ENCODE results near the gene STAT1.
A peak's percentile ranks its signal among the peaks of the same experiment; 100 is the strongest.

Gene STAT1

DNA sequence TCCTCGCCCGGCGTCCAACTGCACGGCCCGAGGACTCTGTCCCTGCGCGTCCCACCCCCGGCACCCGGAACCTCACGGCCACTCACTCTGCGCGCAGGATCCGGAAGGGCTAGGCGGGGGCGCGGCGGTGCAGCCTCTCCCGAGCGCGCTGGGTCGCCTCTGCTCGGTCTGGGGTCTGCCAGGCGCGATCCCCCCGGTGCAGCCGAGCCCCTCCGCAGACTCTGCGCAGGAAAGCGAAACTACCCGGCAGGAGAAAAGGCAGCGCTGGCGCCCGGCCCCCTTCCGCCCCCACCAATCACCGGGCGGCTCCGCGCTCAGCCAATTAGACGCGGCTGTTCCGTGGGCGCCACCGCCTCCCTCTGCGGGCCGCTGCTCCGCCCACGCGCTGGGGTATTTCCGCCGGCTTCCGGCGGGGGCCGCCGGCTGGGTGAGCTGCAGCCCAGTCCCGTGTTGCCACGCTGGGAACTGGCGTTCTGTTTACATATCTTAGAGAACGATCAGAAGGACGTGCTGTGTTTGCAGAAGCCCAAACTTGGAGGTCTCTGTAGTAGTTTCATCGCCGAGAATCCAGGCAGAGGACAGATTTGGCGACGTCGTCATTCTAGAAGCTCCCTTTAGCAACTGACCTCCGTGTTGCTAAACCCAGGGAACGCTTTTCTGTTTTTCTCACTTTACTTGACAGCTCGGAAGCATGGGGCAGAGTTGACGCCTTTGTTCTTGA is at the start of gene STAT1:
STAT1 (minus strand) TSS at position 240 of the 721 bp plus-strand sequence. CDS start 4,168 bp downstream, outside the sequence.
- DNase-seq, result peak; percentile 7

DNA sequence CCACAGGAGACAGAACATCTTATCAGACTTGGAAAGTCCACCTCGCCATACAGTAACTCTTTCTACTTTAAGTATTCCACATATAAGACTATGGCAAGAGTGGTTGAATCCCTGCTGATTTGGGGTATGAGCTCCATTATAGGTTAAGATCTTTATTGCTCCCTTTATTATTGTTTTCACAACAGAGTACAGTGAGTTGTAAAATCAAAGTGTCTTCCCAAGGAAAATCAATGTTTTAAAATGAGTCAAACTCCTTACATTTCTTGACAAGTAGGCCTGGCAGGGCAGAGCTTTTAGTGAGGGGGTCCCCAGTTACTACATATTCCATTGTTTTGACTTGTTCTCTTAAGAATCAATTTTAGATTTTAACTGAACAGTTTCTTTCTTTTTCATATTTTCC is 49.6 kb upstream of the STAT1 start:
- no peak for DNase-seq

DNA sequence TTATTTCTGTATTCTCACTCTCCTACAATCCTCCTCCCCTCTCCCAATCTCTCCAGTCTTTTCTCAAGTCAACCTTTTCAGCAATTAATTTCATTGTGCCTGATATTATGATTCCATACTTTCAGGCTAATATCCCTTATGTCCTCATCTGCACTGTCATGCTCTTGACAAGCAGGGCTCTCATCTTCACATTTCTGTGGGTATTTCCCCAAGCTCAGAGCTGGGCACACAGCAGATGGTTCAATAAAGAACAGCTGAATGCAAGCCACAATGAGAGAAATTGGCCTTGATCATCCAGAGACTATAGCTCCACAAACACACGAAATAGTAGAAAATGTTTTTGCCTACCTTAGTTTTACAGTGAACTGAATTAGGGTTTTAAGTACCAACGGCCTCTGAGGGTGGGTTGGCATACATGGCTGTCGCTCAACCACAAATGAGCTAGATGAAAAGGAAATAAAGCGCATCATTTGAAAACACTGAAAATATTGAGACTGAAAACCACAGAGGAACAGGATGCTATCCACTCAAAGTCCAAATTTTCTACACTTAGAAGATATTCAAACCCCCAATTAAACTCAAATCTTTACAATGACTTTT is 47.5 kb upstream of the STAT1 start:
- DNase-seq, result no peak

DNA sequence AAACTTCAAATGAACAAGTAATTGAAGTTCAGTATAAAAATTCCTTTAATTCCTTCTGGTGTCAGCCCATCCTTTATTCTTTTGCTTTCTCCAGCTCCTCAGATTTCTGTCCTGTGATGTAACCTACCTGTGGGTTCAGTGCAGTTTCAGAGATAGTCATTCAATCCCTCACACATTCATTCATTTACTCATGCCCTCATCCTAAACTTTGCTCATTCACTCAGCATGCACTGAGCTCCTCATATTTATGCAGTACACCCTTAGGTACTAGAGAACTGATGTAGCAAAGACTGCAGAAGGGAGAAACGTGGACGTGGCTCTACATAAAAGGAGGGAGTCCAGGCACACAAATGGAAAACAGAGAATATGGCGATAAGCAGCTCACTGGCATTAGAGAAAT is 45.3 kb upstream of the STAT1 start:
- no peak for DNase-seq

DNA sequence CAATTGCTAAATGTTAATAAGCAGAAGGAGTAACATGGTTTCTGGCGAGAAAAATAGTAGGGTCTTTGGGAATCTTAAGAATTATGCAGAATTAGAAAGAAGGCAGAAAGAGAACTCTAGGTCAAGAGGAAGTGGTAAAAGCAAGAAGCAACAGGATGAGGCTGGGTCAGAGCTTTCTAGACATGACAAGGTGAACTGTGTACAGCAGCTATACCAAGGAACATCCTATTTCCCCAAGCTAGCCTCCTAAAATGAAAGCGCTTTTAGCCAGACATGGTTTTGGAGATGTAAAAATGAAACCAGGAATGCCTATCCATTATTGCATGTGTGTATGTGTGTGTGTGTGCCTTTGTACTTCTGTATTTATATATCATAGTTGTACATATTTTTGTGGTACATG is 42.3 kb upstream of the STAT1 start:
- no peak for DNase-seq

DNA sequence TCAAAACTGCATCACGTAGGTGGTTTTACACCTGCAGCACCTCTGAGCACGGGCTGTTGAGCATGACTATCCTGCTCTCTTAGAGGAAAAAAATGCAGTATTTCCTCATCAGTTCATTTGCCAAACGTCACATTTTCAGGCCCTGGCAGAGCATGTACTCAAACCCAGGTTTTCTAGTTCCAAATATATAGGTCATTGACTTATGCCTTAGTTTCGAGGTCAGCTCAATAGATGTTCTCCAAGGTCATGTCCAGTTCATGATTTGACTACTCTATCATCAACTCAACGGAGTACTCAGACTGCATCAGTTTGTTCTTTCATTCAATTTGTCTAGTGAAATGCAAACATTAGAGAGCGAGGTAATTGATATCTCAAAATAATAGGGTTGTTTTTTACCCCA is 39.3 kb upstream of the STAT1 start:
- DNase-seq, result no peak

DNA sequence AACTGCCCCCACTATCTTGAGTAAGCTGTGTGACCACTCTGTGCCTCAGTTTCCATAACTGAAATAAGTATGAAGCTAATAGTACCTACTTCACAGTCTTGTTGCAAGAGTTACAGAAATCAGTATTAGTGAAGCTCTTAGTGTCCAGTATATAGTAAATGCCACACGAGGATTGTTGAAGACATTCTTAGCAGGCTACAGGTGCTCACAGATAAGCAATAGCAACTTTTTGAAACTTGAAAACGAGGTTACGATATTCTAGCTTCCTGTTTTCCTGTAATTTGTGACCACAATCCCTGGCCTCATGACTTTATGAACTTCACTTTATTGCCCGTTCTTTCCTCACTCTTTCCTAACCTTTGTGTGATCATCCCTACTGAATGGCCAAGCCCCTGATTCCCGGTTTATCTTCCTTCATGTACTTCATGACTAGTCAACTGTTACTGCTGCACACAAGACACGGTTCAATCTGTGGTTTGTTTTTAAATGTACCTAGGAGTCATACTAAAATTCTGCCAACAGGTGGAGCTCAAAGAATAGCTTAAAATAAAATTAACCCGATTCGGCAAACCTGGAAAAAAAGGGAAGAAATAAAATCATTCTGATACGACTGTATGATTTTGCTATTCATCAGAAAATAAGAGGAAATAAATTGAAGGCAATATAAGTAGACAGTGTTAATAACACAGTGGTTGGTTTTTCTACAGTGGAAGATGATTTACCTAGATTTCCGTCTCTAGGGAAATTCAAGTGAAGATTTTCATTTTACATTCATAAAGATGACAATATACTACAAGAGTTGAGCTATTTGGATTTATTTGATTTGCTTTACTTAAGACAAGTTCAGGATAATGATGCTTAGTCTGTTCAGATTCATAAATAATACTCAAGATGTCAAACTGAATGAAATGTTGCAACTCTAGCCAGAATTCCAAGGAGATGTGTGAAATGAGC is 38.1 kb upstream of the STAT1 start:
- no peak for DNase-seq

DNA sequence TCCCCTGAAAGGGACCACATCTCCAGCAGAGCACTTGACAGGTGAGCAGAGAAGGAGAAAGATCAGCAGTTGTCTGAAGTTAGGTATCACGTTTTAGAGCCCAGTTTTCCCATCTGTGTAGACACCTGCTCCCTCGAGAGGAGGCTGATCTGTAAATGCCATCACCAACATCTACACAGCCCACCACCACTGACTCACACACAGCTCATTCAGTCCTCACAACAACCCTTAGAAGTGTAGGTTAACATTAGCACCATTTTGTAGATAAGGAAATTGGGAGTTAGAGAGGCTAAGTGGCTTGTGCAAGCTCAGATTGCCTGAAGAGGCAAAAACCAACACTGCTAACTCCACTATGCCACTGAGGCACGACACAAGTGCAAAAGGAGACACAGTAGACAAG is 37.2 kb upstream of the STAT1 start:
- DNase-seq, result no peak

DNA sequence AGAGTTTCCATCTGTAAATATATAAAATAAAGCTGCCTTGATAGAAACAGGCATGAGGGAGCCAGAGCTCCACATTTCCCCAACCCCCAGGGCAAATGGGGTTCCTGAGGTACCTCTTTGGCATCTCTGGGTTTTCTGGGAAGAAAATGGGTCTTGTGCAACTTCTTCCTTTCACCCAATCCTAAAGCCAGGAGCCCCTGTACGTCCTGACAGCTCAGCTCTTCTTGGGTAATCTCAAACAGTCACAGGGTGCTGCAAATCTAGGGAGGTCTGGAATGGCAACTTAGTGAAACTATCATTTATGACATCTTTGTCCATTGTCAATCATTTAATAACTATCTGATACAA is 36.6 kb upstream of the STAT1 start:
- DNase-seq, result no peak

DNA sequence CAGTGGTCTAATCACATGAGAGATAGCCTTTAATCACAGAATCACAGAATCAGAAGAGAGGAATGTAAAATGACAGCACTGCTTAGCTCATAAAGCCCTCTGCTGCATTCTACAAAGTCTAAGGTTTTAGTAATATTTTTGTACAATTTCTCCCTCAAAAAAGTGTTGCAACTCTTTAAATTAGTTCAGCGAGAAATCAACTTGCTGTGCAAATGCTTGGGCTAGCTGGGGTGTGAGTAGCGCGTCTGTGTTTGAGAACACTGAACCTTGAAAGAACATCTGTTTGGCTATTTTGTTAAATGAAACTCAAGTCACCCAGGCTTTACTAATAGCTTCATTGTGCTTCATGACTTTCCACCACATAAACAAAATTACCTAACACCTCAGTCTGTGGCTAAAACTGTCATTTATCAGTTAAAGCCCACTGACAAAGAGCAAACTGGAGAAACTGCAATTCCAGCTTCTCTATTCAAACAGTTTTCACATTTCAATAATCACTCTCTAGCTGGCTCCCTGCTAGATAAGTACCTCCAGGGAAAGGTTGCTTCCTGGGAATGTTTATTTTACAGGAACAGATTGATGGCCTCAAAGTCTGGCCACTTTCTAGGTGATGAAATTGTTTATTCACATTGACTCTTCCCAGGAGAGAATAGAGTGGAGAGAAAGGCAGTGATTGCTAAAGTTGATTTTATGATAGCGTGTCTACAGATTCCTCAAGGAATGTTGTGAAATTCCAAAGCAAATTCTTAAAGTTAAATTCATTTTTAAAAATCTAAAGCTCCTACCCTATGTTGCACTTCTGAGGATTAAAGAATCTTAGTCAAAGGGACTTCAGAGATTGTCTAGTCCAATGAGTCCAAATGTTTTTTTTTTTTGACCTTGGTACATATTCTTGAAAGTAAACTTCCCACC is 36.0 kb upstream of the STAT1 start:
- no peak for DNase-seq

DNA sequence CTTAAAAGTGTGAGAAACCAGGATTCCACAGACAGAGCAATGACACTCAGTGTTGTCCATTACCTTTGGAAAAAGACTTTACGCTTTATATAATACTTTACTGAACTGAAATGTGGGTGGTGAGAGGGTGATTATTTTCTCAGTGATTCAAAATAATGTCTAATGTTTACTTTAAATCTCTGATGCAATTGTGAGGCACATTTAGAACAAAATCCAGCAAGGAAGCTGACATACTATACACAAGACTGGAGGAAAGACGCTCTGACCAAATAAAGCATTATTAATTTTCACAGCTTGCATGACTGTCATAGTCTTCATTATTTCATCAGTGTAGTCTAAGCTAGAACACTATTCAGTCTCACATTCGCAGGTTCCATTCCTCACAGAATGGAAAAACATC is 34.1 kb upstream of the STAT1 start:
- DNase-seq, result no peak

DNA sequence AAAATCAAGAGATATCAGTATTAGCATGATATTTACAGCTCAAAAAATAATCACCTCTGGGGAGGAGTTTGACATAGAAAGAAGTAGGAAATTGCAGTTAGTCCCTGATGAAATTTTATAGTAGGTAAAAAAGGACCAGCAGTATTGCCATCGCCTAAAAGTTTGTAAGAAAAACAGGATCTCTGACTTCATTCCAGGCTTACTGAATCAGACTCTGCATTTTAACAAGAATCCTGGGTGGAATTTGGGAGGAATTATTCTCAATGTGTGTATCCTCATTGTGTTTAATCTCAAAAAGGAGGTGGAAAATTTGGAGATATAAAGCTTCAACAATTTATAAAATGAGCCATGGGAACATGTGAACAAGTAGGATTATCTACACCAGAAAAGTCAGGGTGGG is 31.2 kb upstream of the STAT1 start:
- no peak for DNase-seq

DNA sequence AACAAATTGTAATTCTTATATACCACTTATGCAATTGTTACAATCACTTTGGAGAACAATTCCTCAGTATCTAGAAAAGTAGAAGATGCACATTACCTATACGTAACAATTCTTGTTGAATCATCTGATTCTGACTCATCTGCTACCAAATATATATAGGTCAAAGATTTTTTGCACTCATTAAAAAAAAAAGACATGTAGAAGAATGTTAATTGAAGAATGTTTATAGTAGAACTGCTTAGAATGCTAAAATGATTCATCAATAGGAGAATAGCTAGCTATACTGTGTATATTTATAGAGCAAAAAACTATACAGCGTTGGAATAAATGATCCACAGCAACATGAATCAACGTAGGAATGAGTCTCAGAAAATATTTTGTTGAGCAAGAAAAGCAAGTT is 29.5 kb upstream of the STAT1 start:
- no peak for DNase-seq

DNA sequence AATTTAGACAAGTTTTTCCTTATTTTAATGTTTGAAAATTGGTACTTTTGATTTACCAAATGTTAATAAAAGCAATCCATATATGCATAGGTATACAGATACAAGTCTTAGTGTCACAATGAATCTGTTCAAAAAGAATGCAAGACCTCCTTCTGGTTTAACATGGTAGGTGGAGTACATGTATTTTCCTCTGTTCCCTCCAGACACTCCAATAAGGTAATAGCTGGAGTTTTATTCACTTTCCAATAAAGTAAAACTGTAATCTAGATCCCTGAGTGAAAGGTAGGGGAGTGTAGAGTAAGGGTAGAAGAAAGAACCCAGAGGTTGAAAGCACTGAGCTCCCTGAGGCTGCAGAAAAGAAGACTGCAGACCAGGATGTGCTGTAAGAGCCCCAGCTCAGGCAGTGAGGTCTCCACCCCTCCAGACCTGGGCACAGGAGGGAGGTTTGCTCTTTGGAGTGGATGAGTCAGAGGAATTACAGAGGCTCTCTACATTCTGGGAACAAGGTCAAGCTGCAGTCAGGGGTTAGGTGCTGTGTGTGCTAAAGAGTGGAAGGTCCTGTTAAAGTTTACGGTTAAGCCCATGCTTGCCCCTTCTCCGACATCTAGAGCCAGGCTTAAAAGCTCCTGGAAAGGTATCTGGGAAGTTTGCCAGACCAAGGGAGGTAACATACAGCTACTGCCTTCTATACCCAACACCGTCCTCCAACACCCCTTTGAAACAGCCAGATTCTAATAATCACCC is 27.6 kb upstream of the STAT1 start:
- no peak for DNase-seq

DNA sequence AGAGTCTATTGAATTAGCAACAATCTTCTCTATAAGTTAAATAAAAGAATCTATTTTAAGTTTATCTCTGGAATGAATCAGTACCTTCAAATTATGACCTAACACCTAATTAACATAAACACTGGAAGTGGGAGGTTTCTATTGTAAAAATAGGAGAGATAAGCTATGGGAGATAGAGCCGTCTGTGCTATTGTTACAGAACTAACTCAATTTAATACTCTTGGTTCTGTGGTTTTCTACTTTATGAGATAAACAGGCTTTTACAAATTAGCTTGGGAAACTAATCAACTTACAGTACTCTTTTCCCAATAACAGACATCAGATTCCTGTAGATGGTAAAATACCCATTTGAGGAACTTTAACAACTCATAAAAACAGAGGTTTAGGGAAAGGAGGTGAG is 25.6 kb upstream of the STAT1 start:
- no peak for DNase-seq

DNA sequence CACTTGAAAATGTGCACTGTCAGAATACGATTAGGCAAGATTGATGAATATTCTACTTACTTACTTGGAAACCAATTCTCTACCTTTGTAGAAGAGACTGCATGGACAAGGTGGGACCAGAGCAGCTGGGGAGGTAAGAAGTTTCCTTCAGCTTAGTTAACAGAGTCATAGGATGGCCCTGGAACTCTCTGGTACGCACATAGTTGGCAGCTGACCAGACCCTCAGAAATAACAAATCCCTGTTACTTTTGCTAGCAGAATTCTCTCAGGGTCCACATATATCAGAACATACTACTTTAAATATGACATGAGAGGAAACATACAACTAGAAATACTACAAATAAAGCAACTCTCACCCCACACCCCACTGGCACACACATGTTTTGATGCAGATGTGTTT is 24.8 kb upstream of the STAT1 start:
- DNase-seq, result no peak

DNA sequence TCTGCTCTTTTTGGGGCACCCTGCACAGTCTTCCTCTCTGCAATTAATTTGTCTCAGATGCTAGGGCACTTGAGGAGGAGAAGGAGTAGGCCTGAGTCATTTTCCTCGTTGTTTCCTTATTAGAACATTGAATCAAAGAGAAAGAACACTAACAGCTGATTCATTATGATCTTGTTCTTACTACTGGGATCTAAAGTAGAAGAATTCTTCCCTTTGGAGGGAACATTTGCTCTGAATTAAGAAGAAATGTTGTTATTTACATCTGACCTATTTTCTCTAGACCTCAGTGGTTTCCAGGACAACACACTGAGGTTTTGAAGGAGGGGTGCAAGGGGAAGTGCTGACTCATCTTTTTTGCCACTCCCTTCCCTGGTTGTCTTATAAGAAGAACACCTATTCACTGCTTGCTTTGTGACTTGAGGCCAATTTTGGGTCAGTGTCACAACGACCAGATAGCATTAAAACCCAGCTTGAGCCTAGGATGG is 24.3 kb upstream of the STAT1 start:
- DNase-seq, result no peak

DNA sequence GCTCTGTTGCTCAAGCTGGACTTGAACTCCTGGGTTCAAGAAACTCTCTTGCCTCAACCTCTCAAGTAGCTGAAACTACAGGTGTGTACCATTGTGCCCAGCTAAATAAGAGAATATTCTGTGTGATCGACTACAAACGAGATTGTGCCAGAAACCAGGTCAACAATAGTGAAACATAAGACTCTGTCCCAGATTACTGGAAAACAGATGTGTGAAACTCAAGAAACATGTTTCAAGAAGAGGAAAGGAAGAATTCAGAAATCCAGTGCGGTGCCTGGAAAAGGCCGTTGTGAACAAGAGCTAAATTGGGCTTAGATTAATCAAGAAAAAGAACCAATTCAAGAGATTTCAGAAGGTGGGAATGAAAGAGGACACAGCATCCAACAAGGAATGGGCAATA is 23.4 kb upstream of the STAT1 start:
- no peak for DNase-seq

DNA sequence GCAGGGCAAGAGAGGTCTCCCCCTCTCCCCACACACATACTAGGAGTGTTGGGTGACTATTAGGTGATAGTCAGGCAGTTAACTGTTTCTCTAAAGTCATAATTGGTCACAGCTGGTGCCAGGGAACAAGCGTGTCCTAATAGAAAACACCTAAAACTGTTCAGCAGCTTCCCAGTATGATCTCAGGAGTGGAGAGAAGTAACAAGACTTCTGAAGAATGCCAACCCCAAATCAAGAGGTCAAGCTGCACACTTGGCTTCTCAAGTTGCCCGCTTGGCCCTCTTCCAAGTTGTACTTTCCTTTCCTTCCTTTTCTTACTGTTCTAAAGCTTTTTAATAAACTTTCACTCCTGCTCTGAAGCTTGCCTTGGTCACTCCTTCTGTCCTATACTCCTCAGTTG is 22.4 kb upstream of the STAT1 start:
- no peak for DNase-seq

DNA sequence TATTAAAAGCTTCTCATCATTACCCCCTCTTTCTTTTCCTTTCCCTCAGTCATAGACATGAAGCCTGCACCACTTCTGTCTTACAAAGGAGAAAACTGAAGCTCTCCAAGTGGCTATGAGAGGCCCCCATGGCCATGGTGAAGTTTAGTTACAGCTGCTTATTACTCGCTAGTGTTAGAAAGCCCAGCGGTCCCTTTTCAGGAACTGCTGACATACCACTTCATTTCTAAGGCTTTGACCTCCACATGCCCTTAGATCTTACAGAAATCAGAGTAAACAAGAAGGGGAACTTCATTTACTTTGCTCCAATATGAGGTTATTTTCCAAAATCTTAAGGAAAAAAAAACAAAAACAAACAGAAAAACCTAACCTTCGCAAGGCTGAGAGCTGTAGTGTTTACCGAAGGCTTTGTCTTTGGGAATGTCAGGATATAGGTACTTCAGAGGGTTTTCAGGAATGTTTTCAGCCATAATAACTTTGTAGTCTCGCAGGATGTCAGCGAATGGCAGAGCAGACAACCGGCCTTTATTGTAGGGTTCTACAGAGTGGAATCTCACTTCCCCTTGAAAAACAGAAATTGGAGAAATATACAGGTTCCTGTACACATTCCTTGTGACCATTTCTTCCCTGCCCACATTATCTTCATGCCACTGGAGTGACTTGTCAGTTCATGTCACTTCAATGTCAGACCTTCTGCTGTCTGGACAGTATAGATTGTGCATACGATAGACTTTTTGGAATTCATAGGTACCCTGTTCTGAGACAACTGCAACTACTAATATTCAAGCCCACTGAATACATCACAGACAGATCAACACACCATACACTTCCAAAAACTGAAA is 18.8 kb upstream of the STAT1 start:
- DNase-seq, result no peak

DNA sequence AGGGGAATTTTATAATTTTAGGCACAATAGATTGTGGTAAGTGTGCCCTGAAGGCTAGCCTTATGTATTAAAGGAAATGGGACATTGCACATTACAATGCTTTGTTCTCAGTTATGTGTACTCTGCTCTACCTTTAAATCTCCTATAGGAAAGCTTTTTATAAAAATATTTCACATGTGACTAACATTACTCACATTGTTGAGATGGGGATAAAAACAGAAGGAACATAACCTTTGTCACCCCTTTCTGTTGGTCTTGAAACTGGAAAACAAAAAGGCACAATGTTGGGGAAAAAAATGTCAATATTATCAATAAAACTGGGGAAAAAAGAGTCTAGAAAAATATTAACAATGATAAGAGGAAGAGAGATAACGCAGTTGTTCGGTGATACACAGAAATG is 17.3 kb upstream of the STAT1 start:
- no peak for DNase-seq
